ENCODE results near the gene PCCB. TPM values are rescaled to one million over a fixed set of nuclear protein-coding genes. Genes with fewer than 3 reads are reported as not detected.

The PCCB gene
- polyA plus RNA-seq, 1 donor from 2014 or later: 18.3 TPM

- H3K79me2 ChIP-seq (replicated peaks; ENCODE audit: insufficient read depth, low read length): no peaks in the 10 kb centered on the region
- no peak overlapping the region for H3K4me2 ChIP-seq (ENCODE audit: low read length)
- no peak overlapping the region for H2AFZ ChIP-seq (ENCODE audit: low read depth, low read length)
- H3F3A ChIP-seq (ENCODE audit: insufficient read depth, low read length, poor library complexity, severe bottlenecking): no peaks in the 10 kb centered on the region
- H3K9ac ChIP-seq (ENCODE audit: low read length): no peak overlapping the region
- no peaks in the 10 kb centered on the region for H3K9me2 ChIP-seq (ENCODE audit: insufficient read depth, low read length)
- no peak overlapping the region for H3K27ac ChIP-seq (ENCODE audit: low read length)
- TF ChIP-seq TAF1 (IDR thresholded peaks at IDR 0.05; ENCODE audit: low read depth) (no peak), POLR2AphosphoS5 (IDR thresholded peaks at IDR 0.05) (no peak), MXI1 (conservative IDR thresholded peaks at IDR 0.05; ENCODE audit: poor library complexity, severe bottlenecking) (no peak), SMC3 (conservative IDR thresholded peaks at IDR 0.05; ENCODE audit: poor library complexity) (no peak)
- no peaks in the 10 kb centered on the region for H4K20me1 ChIP-seq (ENCODE audit: insufficient read depth)
- no peaks in the 10 kb centered on the region for H3K9me3 ChIP-seq (ENCODE audit: low read length)
- peaks cover 15% of the 10 kb centered on the region for H3K36me3 ChIP-seq (ENCODE audit: insufficient read depth, low read length)
- no peaks in the 10 kb centered on the region for H3K27me3 ChIP-seq (ENCODE audit: insufficient read depth, low read depth, low read length)
- H3K4me3 ChIP-seq (ENCODE audit: low read length): no peak overlapping the region
Observed at GRCh38 chr3:136336329-136337100, 86.4 kb downstream of the PCCB start.

- TF ChIP-seq MXI1 (conservative IDR thresholded peaks at IDR 0.05; ENCODE audit: poor library complexity, severe bottlenecking) (no peak), POLR2AphosphoS5 (IDR thresholded peaks at IDR 0.05) (no peak), RAD21 (conservative IDR thresholded peaks at IDR 0.05) (no peak), TAF1 (IDR thresholded peaks at IDR 0.05; ENCODE audit: low read depth) (no peak), REST (IDR thresholded peaks at IDR 0.05; ENCODE audit: borderline replicate concordance) (no peak), EP300 (conservative IDR thresholded peaks at IDR 0.05; ENCODE audit: poor library complexity, severe bottlenecking) (no peak), SMC3 (conservative IDR thresholded peaks at IDR 0.05; ENCODE audit: poor library complexity) (no peak), EZH2 (IDR thresholded peaks at IDR 0.05; ENCODE audit: borderline replicate concordance, insufficient read depth, low read length, poor library complexity, severe bottlenecking) (no peak), CTCF (IDR thresholded peaks at IDR 0.05; ENCODE audit: poor library complexity, severe bottlenecking) (no peak)
- no peak overlapping the region for H3K9ac ChIP-seq (ENCODE audit: low read length)
Observed at GRCh38 chr3:136343446-136343845, 93.3 kb downstream of the PCCB start.

More at GRCh38 chr3:136343446-136343845, 93.3 kb downstream of the PCCB start:
- H3K79me2 ChIP-seq (replicated peaks; ENCODE audit: insufficient read depth, low read length): no peaks in the 10 kb centered on the region
- H3K36me3 ChIP-seq (ENCODE audit: insufficient read depth, low read length): no peaks in the 10 kb centered on the region
- no peaks in the 10 kb centered on the region for H3K9me2 ChIP-seq (ENCODE audit: insufficient read depth, low read length)
- H3K4me3 ChIP-seq (ENCODE audit: low read length): no peak overlapping the region
- no peak overlapping the region for H2AFZ ChIP-seq (ENCODE audit: low read depth, low read length)
- H3K27ac ChIP-seq (ENCODE audit: low read length): no peak overlapping the region
- no peak overlapping the region for H3K4me2 ChIP-seq (ENCODE audit: low read length)
- no peaks in the 10 kb centered on the region for H3K9me3 ChIP-seq (ENCODE audit: low read length)
- H4K20me1 ChIP-seq (ENCODE audit: insufficient read depth): no peaks in the 10 kb centered on the region
- no peaks in the 10 kb centered on the region for H3F3A ChIP-seq (ENCODE audit: insufficient read depth, low read length, poor library complexity, severe bottlenecking)
- no peaks in the 10 kb centered on the region for H3K27me3 ChIP-seq (ENCODE audit: insufficient read depth, low read depth, low read length)
